OCI-LY3 (cell line): ENCODE data around the gene IQSEC1.

ENCODE experiments used
- H2AFZ ChIP-seq: fragments of 200-600, 300-600 bp; shearing (Covaris generic); 2 replicates; pipeline ENCODE4 v1.6.0; 2014; ENCODE audit warnings: antibody characterized with exemption, low read depth, low read length
- H3K27ac ChIP-seq: fragments of 200-600, 300-600 bp; sonication (generic); 2 replicates; pipeline ENCODE4 v1.5.1; 2014; ENCODE audit warnings: mild to moderate bottlenecking, low read length, moderate library complexity, mixed read lengths
- H3K27me3 ChIP-seq: fragments of 200-600, 300-600 bp; sonication (generic); 2 replicates; pipeline ENCODE4 v1.6.1; 2014; ENCODE audit warnings: low read depth, low read length, mixed read lengths
- H3K36me3 ChIP-seq: fragments of 200-600, 300-600 bp; sonication (generic); replicated peaks from 2 replicates; pipeline ENCODE3; 2014; ENCODE audit warnings: low read depth, low read length, mixed read lengths
- H3K4me1 ChIP-seq: fragments of 300-600, 200-600 bp; sonication (generic); 2 replicates; pipeline ENCODE4 v1.6.1; 2014; ENCODE audit warnings: low read length, mixed read lengths
- H3K4me2 ChIP-seq: fragments of 200-600, 300-600 bp; sonication (generic); 2 replicates; pipeline ENCODE4 v1.6.1; 2014; ENCODE audit warnings: low read length, mixed read lengths
- H3K4me3 ChIP-seq: fragments of 300-600, 200-600 bp; sonication (generic); 2 replicates; pipeline ENCODE4 v1.5.1; 2014; ENCODE audit warnings: antibody characterized with exemption, mild to moderate bottlenecking, low read length, moderate library complexity
- H3K79me2 ChIP-seq: fragments of 300-600, 200-600 bp; shearing (Covaris generic); 2 replicates; pipeline ENCODE4 v1.6.1; 2014; ENCODE audit warnings: mild to moderate bottlenecking, low read length, mixed read lengths
- H3K9ac ChIP-seq: fragments of 300-600, 200-600 bp; shearing (Covaris generic); 2 replicates; pipeline ENCODE4 v1.6.0; 2014; ENCODE audit warnings: mild to moderate bottlenecking, low read length, moderate library complexity
- H3K9me3 ChIP-seq: fragments of 200-600, 300-600 bp; shearing (Covaris generic); 2 replicates; pipeline ENCODE4 v1.6.1; 2014; ENCODE audit warnings: low read length, mixed read lengths; ENCODE audit not compliant: insufficient read depth
- H4K20me1 ChIP-seq: fragments of 200-600, 300-600 bp; sonication (generic); 2 replicates; pipeline ENCODE4 v1.6.1; 2016; ENCODE audit warnings: low read length, mixed read lengths; ENCODE audit not compliant: insufficient read depth
- CTCF ChIP-seq: fragments of 200-600, 300-600 bp; sonication (generic); IDR thresholded peaks from 2 replicates; pipeline ENCODE4 v1.5.1; 2014; ENCODE audit warnings: antibody characterized with exemption, low read length, low read depth
- EZH2phosphoT487 ChIP-seq: fragments of 200-600 bp; shearing (Covaris generic); IDR thresholded peaks from 2 replicates; pipeline ENCODE4 v1.6.1; 2018; ENCODE audit warnings: antibody characterized with exemption, mixed run types, low read depth

The IQSEC1 gene

GRCh38 chr3:12974819-12975218 is 98.4 kb downstream of the IQSEC1 start:
- peak overlapping the region; percentile 62 for H3K27ac ChIP-seq
- no peaks in the 10 kb centered on the region for H3K27me3 ChIP-seq
- H2AFZ ChIP-seq = no peak overlapping the region
- peaks cover 52% of the 10 kb centered on the region for H3K36me3 ChIP-seq
- peak overlapping the region; percentile 51 for H3K4me2 ChIP-seq
- no peak overlapping the region for H3K4me3 ChIP-seq
- H3K4me1 ChIP-seq = peaks cover 47% of the 10 kb centered on the region
- TF ChIP-seq EZH2phosphoT487 (no peak), CTCF (no peak)
- H3K79me2 ChIP-seq = peaks cover 97% of the 10 kb centered on the region
- H4K20me1 ChIP-seq = peaks cover 100% of the 10 kb centered on the region
- H3K9ac ChIP-seq = no peak overlapping the region
- no peaks in the 10 kb centered on the region for H3K9me3 ChIP-seq

GRCh38 chr3:12974334-12974733 is 98.9 kb downstream of the IQSEC1 start:
- Histone ChIP-seq H4K20me1 (peaks cover 100% of the 10 kb centered on the region), H3K79me2 (peaks cover 97% of the 10 kb centered on the region), H2AFZ (no peak overlapping the region), H3K9ac (no peak overlapping the region), H3K4me1 (peaks cover 47% of the 10 kb centered on the region), H3K9me3 (no peaks in the 10 kb centered on the region), H3K4me2 (peak overlapping the region; percentile 51), H3K27me3 (no peaks in the 10 kb centered on the region), H3K27ac (peak overlapping the region; percentile 62), H3K4me3 (no peak overlapping the region), H3K36me3 (peaks cover 51% of the 10 kb centered on the region)
- TF ChIP-seq EZH2phosphoT487 (no peak), CTCF (no peak)

- TF ChIP-seq EZH2phosphoT487 = no peak
- 0 out of 2 replicates have a peak, but pooled peaks have one; percentile 11 for TF ChIP-seq CTCF
- peaks cover 52% of the 10 kb centered on the region for H3K36me3 ChIP-seq
- H3K9ac ChIP-seq = no peak overlapping the region
- H3K4me2 ChIP-seq = peak overlapping the region; percentile 51
- H2AFZ ChIP-seq = no peak overlapping the region
- H3K9me3 ChIP-seq = no peaks in the 10 kb centered on the region
- H3K27me3 ChIP-seq = no peaks in the 10 kb centered on the region
- peaks cover 47% of the 10 kb centered on the region for H3K4me1 ChIP-seq
- 0 out of 2 replicates have a peak overlapping the region, but pooled peaks have one; percentile 6 for H3K4me3 ChIP-seq
- peak overlapping the region; percentile 62 for H3K27ac ChIP-seq
- peaks cover 97% of the 10 kb centered on the region for H3K79me2 ChIP-seq
- peaks cover 100% of the 10 kb centered on the region for H4K20me1 ChIP-seq
Measured at GRCh38 chr3:12973827-12974226, 99.4 kb downstream of the IQSEC1 start.

- peaks cover 55% of the 10 kb centered on the region for H3K36me3 ChIP-seq
- H3K79me2 ChIP-seq = peaks cover 98% of the 10 kb centered on the region
- H4K20me1 ChIP-seq = peaks cover 100% of the 10 kb centered on the region
- H3K4me1 ChIP-seq = peaks cover 47% of the 10 kb centered on the region
- H3K27ac ChIP-seq = peak overlapping the region; percentile 62
- H3K4me3 ChIP-seq = 0 out of 2 replicates have a peak overlapping the region, but pooled peaks have one; percentile 6
- H3K9me3 ChIP-seq = no peaks in the 10 kb centered on the region
- H2AFZ ChIP-seq = no peak overlapping the region
- no peaks in the 10 kb centered on the region for H3K27me3 ChIP-seq
- no peak overlapping the region for H3K9ac ChIP-seq
- no peak for TF ChIP-seq EZH2phosphoT487
- no peak for TF ChIP-seq CTCF
- peak overlapping the region; percentile 51 for H3K4me2 ChIP-seq
Measured at GRCh38 chr3:12972781-12973702, 100.2 kb downstream of the IQSEC1 start.
